AG04450 (cell line): Measurements from ENCODE around the gene LOX. TPM values are rescaled to one million over a fixed set of nuclear protein-coding genes. Genes with fewer than 3 reads are reported as not detected.

Source experiments
- CTCF ChIA-PET: fragments of 300-600, 350-600 bp; formaldehyde crosslinking; extraction: SDS; loops from one replicate; lab custom pipeline; 2022; ENCODE audit warnings: antibody characterized with exemption, inconsistent platforms; lab: Charles Lee
- POLR2A ChIA-PET: fragments of 350-600 bp; formaldehyde crosslinking; extraction: SDS; loops from one replicate; lab custom pipeline; 2021; ENCODE audit warnings: antibody characterized with exemption, inconsistent platforms; lab: Yijun Ruan, JAX
- DNase-seq: peaks from one replicate; pipeline ENCODE4 v3.0.0-alpha.2; 2011; ENCODE audit warnings: low read depth, low spot score
- H3K27ac ChIP-seq: one replicate; pipeline ENCODE4 v1.5.1; 2012; ENCODE audit warnings: low read depth, low read length, control low read depth
- H3K27me3 ChIP-seq: one replicate; pipeline ENCODE4 v1.6.0; 2012; ENCODE audit warnings: low read length; ENCODE audit not compliant: control insufficient read depth, insufficient read depth
- H3K4me3 ChIP-seq: 2 replicates; pipeline ENCODE4 v1.5.1; 2011; ENCODE audit warnings: mild to moderate bottlenecking, low read depth, low read length, control low read depth
- H3K9me3 ChIP-seq: 2 replicates; pipeline ENCODE4 v1.5.1; 2012; ENCODE audit warnings: low read length; ENCODE audit not compliant: control insufficient read depth, insufficient read depth
- polyA plus RNA-seq: library from polyadenylated mRNA; depleted of rRNA; stranded (reverse); fragments of >200 nt; gene quantifications from 2 replicates; pipeline ENCODE4 v1.2.3, GENCODE V29; 2011; rRNA removed
- TF ChIP-seq, protein P1 (sequence below): IDR thresholded peaks from 2 replicates; pipeline ENCODE4 v1.5.1; 2011; ENCODE audit warnings: low read depth, low read length, control low read depth, inconsistent platforms

LOX gene
- polyA plus RNA-seq, 1 experiment, result 228 TPM

DNA sequence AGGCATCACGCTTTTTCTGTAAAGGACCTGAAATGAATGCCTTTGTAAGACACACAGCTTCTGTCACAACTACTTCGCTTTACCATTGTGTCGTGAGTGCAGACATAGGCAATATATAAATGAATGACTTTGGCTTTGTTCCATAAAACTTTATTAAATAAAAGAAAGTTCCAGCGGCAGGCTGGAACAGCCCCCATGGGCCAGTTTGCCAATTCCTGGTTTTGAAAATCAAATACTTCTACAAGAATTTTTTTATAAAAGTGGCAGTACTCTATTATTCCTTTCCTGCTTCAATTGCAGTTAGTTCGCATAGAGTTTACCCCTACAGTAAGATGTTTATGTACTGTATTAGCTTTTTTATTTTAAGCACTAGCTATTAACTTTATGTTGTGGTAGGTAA is 62.6 kb downstream of the LOX start:
- Histone ChIP-seq H3K27me3 (no peaks in the 10 kb centered on the region), H3K4me3 (no peak overlapping the region), H3K27ac (no peak overlapping the region), H3K9me3 (no peaks in the 10 kb centered on the region)
- TF ChIP-seq, protein P1, sequence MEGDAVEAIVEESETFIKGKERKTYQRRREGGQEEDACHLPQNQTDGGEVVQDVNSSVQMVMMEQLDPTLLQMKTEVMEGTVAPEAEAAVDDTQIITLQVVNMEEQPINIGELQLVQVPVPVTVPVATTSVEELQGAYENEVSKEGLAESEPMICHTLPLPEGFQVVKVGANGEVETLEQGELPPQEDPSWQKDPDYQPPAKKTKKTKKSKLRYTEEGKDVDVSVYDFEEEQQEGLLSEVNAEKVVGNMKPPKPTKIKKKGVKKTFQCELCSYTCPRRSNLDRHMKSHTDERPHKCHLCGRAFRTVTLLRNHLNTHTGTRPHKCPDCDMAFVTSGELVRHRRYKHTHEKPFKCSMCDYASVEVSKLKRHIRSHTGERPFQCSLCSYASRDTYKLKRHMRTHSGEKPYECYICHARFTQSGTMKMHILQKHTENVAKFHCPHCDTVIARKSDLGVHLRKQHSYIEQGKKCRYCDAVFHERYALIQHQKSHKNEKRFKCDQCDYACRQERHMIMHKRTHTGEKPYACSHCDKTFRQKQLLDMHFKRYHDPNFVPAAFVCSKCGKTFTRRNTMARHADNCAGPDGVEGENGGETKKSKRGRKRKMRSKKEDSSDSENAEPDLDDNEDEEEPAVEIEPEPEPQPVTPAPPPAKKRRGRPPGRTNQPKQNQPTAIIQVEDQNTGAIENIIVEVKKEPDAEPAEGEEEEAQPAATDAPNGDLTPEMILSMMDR, result no peak
- ChIA-PET POLR2A (interaction anchor here (1.6 kb wide), 1 partner anchor 62 kb away, joined by 5 read pairs; the partner anchor contains the start of gene LOX), CTCF (interaction anchor here (0.8 kb wide), 1 partner anchor 65 kb away, joined by 3 read pairs; no protein-coding TSS in a partner anchor)
- DNase-seq, result no peak

DNA sequence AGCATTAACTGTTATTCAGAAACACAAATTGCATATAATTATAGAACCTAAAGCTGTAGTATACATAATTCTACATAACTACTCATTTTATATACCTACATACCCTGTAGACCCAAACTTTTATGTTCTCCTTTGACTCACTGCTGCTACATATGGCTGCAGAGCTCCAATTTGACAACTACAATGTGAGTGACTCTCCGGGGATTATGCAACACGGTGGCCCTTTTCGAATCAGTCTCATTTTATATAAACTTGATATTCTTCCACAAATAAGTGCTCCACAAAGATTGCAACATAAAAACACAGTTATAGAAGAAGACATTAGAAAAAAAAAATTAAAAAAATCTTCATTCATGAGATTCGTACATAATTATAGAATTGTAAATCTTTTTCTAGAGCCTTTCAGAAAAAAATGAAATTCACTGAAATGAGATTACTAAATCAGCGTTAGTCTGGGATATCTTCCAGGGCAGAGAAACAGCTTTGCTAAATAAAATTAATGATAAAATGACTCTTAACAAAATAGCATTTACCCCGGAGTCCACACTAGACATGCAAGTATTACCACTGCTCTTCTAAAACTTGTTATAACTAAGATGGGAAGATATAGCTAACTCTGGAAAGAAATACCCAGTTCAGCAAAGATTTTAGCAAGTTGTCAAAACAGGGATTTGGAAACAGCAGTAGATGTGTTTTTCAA is 63.7 kb downstream of the LOX start:
- ChIA-PET POLR2A (interaction anchor here (1.6 kb wide), 1 partner anchor 64 kb away, joined by 5 read pairs; the partner anchor contains the start of gene LOX), CTCF (interaction anchor here (0.8 to 1.4 kb wide), 2 partner anchors 63 to 64 kb away, joined by 3 to 4 read pairs; no protein-coding TSS in a partner anchor)
- Histone ChIP-seq H3K27ac (no peak overlapping the region), H3K9me3 (no peaks in the 10 kb centered on the region), H3K27me3 (no peaks in the 10 kb centered on the region), H3K4me3 (no peak overlapping the region)
- no peak for DNase-seq
- TF ChIP-seq, protein P1, result no peak

Other genes with a start within 250 kb of the LOX start
- not detected in 2 replicates for gene FTMT, start 226.4 kb downstream of the LOX start, polyA plus RNA-seq
- 4.1 and 6.1 TPM in 2 replicates for gene SRFBP1, start 116.3 kb downstream of the LOX start, polyA plus RNA-seq
- gene ZNF474, start 51.3 kb upstream of the LOX start, polyA plus RNA-seq, result 0.37 TPM in 2 replicates
- gene SNCAIP, start 234.0 kb upstream of the LOX start, polyA plus RNA-seq, result 10.7 and 12.3 TPM in 2 replicates